Effector CD8-positive, alpha-beta T cell (primary cell): ENCODE data around the gene LRRC18.

Experiments used
- DNase-seq: peaks from one replicate; lab custom pipeline; 2025; lab: John Stamatoyannopoulos, UW
- total RNA-seq, 4 experiments: gene quantifications; one replicate each; lab custom pipeline; 2026; lab: John Stamatoyannopoulos, UW

Gene LRRC18
- 0 reads per million in 4 experiments for total RNA-seq

GRCh38 chr10:48939790-48940325, at the start of gene LRRC18:
Gene LRRC18 (minus strand): TSS chr10:48939840. CDS start chr10:48914155, 25,685 bp downstream.
- no peak for DNase-seq

GRCh38 chr10:48985621-48986158, 46.0 kb upstream of the LRRC18 start:
- no peak for DNase-seq

- no peak for DNase-seq
These were observed 44.2 kb upstream of the LRRC18 start for GRCh38 chr10:48983648-48984351.

- no peak for DNase-seq
These were observed 42.9 kb upstream of the LRRC18 start for GRCh38 chr10:48982584-48982983.

- no peak for DNase-seq
These were observed 41.8 kb upstream of the LRRC18 start for GRCh38 chr10:48981310-48981907.

GRCh38 chr10:48978318-48978717, 38.7 kb upstream of the LRRC18 start:
- no peak for DNase-seq

- DNase-seq, result no peak
These were observed 36.6 kb upstream of the LRRC18 start for GRCh38 chr10:48976196-48976595.

GRCh38 chr10:48974510-48975156, 35.0 kb upstream of the LRRC18 start:
- no peak for DNase-seq

- DNase-seq, result no peak
These were observed 33.4 kb upstream of the LRRC18 start for GRCh38 chr10:48973065-48973464.

GRCh38 chr10:48970654-48971053, 31.0 kb upstream of the LRRC18 start:
- DNase-seq, result no peak

GRCh38 chr10:48970046-48970445, 30.4 kb upstream of the LRRC18 start:
- no peak for DNase-seq

- DNase-seq, result no peak
These were observed 28.4 kb upstream of the LRRC18 start for GRCh38 chr10:48968036-48968435.

- no peak for DNase-seq
These were observed 25.8 kb upstream of the LRRC18 start for GRCh38 chr10:48965460-48965859.

GRCh38 chr10:48964038-48964437, 24.4 kb upstream of the LRRC18 start:
- no peak for DNase-seq

GRCh38 chr10:48958598-48959190, 19.1 kb upstream of the LRRC18 start:
- no peak for DNase-seq

GRCh38 chr10:48957361-48958151, 17.9 kb upstream of the LRRC18 start:
- DNase-seq, result no peak

- DNase-seq, result no peak
These were observed 12.1 kb upstream of the LRRC18 start for GRCh38 chr10:48951707-48952106.

- DNase-seq, result no peak
These were observed 8.9 kb upstream of the LRRC18 start for GRCh38 chr10:48948470-48949037.

GRCh38 chr10:48947690-48948469, 8.2 kb upstream of the LRRC18 start:
- DNase-seq, result no peak

GRCh38 chr10:48946891-48947500, 7.4 kb upstream of the LRRC18 start:
- DNase-seq, result no peak
